OCI-LY1 (cell line): ENCODE data around the gene MAN1A1.

Source experiments
- H2AFZ ChIP-seq: fragments of 200-600 bp; sonication (generic), shearing (Covaris generic); 2 replicates; pipeline ENCODE4 v1.6.0; 2014; ENCODE audit warnings: antibody characterized with exemption, mild to moderate bottlenecking, low read length
- H3F3A ChIP-seq: fragments of 200-600 bp; sonication (generic), shearing (Covaris generic); 2 replicates; pipeline ENCODE4 v1.6.0; 2014; ENCODE audit warnings: mild to moderate bottlenecking, antibody characterized with exemption, low read length, moderate library complexity; ENCODE audit not compliant: insufficient read depth
- H3K27ac ChIP-seq: fragments of 200-600 bp; sonication (generic); 2 replicates; pipeline ENCODE4 v1.5.1; 2014; ENCODE audit warnings: low read length, mixed run types, mild to moderate bottlenecking, low read depth; ENCODE audit not compliant: poor library complexity, severe bottlenecking
- H3K27me3 ChIP-seq: fragments of 200-600 bp; sonication (generic); 2 replicates; pipeline ENCODE4 v1.6.0; 2014; ENCODE audit warnings: antibody characterized with exemption, mild to moderate bottlenecking, low read length, moderate library complexity; ENCODE audit not compliant: insufficient read depth
- H3K36me3 ChIP-seq: fragments of 200-600 bp; sonication (generic); 2 replicates; pipeline ENCODE4 v1.6.1; 2014; ENCODE audit warnings: mild to moderate bottlenecking, antibody characterized with exemption, low read length, moderate library complexity, mixed read lengths; ENCODE audit not compliant: insufficient read depth
- H3K4me1 ChIP-seq: fragments of 200-600 bp; sonication (generic); 2 replicates; pipeline ENCODE4 v1.5.1; 2014; ENCODE audit warnings: mild to moderate bottlenecking, low read length, moderate library complexity; ENCODE audit not compliant: insufficient read depth, severe bottlenecking
- H3K4me2 ChIP-seq: fragments of 200-600 bp; sonication (generic), shearing (Covaris generic); 2 replicates; pipeline ENCODE4 v1.6.1; 2014; ENCODE audit warnings: low read length
- H3K4me3 ChIP-seq: fragments of 200-600 bp; sonication (generic); 2 replicates; pipeline ENCODE4 v1.5.1; 2014; ENCODE audit warnings: low read length, low read depth, mild to moderate bottlenecking, mixed read lengths; ENCODE audit not compliant: poor library complexity, severe bottlenecking
- H3K79me2 ChIP-seq: fragments of 200-600 bp; shearing (Covaris generic); 2 replicates; pipeline ENCODE4 v1.6.1; 2016; ENCODE audit warnings: mixed run types, low read length, mixed read lengths; ENCODE audit not compliant: insufficient read depth
- H3K9ac ChIP-seq: fragments of 200-600 bp; sonication (generic), shearing (Covaris generic); 2 replicates; pipeline ENCODE4 v1.6.1; 2014; ENCODE audit warnings: mild to moderate bottlenecking, low read length, mixed read lengths
- H3K9me2 ChIP-seq: fragments of 200-600 bp; sonication (generic), shearing (Covaris generic); 2 replicates; pipeline ENCODE4 v1.6.1; 2014; ENCODE audit warnings: low read depth, mild to moderate bottlenecking, low read length, mixed read lengths
- H3K9me3 ChIP-seq: fragments of 200-600 bp; shearing (Covaris generic); 2 replicates; pipeline ENCODE4 v1.6.1; 2014; ENCODE audit warnings: low read length, mixed read lengths
- H4K20me1 ChIP-seq: fragments of 200-600 bp; sonication (generic), shearing (Covaris generic); 2 replicates; pipeline ENCODE4 v1.6.0; 2016; ENCODE audit warnings: mild to moderate bottlenecking, low read length; ENCODE audit not compliant: insufficient read depth
- CTCF ChIP-seq: fragments of 200-600 bp; sonication (generic), shearing (Covaris generic); IDR thresholded peaks from 2 replicates; pipeline ENCODE4 v1.5.1; 2017; ENCODE audit warnings: mild to moderate bottlenecking, antibody characterized with exemption, low read length, moderate library complexity, mixed read lengths
- EZH2 ChIP-seq: fragments of 200-600 bp; sonication (generic), shearing (Covaris generic); IDR thresholded peaks from 2 replicates; pipeline ENCODE4 v1.8.0; 2017; ENCODE audit warnings: borderline replicate concordance, mixed run types, mild to moderate bottlenecking, antibody characterized with exemption, low read length, moderate library complexity, mixed read lengths

The MAN1A1 gene

DNA sequence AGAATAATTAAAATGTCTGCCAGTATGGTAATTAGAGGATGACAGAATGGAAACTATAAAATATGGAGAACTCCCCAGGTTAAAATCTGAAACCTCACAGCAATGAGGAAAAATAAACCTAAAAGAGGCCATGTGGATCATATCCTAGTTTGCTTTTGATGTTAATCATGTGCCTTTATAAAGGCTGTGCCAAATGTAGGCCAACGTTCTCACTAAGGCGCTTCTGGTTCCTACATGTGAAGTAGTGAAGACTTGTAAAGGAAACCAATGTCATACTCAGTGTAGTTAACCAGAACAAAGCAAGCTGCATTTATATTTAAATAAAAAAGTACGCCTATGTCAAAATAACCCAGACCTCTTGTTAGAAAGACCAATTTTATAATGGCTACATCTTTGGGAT, 157.4 kb downstream of the MAN1A1 start:
- Histone ChIP-seq H3K79me2 (no peaks in the 10 kb centered on the region), H3F3A (no peaks in the 10 kb centered on the region)

DNA sequence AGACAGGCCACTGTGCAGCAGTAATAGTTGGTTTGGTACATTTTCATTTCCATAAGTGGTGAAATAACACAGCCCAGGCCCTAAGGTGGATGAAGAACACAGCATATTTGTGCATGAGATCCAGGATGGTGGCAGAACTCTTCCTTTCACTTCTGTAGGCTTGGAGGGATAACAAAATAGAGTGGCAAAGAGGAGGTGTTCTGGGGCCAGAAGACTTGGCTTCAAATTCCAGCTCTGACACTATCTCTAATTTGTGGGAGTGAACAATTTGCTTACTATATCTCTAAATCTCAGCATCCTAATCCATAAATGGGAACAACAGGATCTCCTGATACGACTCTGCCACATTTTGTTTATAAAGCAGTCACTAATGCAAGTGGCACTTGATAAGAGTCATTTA, 159.4 kb downstream of the MAN1A1 start:
- H3K4me1 ChIP-seq: no peaks in the 10 kb centered on the region
- H3K36me3 ChIP-seq: peaks cover 34% of the 10 kb centered on the region; the same call in 1 of the 2 replicates
- TF ChIP-seq EZH2 (no peak), CTCF (no peak)
- no peak overlapping the region for H3K4me2 ChIP-seq
- H3K9me3 ChIP-seq: no peaks in the 10 kb centered on the region
- no peak overlapping the region for H3K9ac ChIP-seq
- H3K9me2 ChIP-seq: no peaks in the 10 kb centered on the region
- no peaks in the 10 kb centered on the region for H3K79me2 ChIP-seq
- no peak overlapping the region for H3K27ac ChIP-seq
- H3K27me3 ChIP-seq: no peaks in the 10 kb centered on the region
- no peak overlapping the region for H3K4me3 ChIP-seq
- no peaks in the 10 kb centered on the region for H3F3A ChIP-seq
- H4K20me1 ChIP-seq: no peaks in the 10 kb centered on the region
- H2AFZ ChIP-seq: no peak overlapping the region

More for the DNA sequence above, 157.4 kb downstream of the MAN1A1 start:
- no peak overlapping the region for H3K9ac ChIP-seq
- H3K4me3 ChIP-seq: no peak overlapping the region
- H2AFZ ChIP-seq: no peak overlapping the region
- H3K36me3 ChIP-seq: peaks cover 26% of the 10 kb centered on the region; the same call in 1 of the 2 replicates
- H3K4me1 ChIP-seq: no peaks in the 10 kb centered on the region
- no peak for TF ChIP-seq EZH2
- TF ChIP-seq CTCF: no peak
- H4K20me1 ChIP-seq: no peaks in the 10 kb centered on the region
- no peak overlapping the region for H3K27ac ChIP-seq
- H3K27me3 ChIP-seq: no peaks in the 10 kb centered on the region
- H3K9me2 ChIP-seq: no peaks in the 10 kb centered on the region
- H3K4me2 ChIP-seq: no peak overlapping the region
- H3K9me3 ChIP-seq: no peaks in the 10 kb centered on the region

- Histone ChIP-seq H3K9ac (no peak overlapping the region), H2AFZ (no peak overlapping the region), H3K9me3 (no peaks in the 10 kb centered on the region), H3K9me2 (no peaks in the 10 kb centered on the region), H3K4me1 (no peaks in the 10 kb centered on the region), H3K36me3 (peaks cover 34% of the 10 kb centered on the region; the same call in 1 of the 2 replicates), H3K27ac (no peak overlapping the region), H3F3A (no peaks in the 10 kb centered on the region), H3K27me3 (no peaks in the 10 kb centered on the region), H3K4me2 (no peak overlapping the region), H4K20me1 (no peaks in the 10 kb centered on the region), H3K4me3 (no peak overlapping the region), H3K79me2 (no peaks in the 10 kb centered on the region)
- TF ChIP-seq CTCF: no peak
- no peak for TF ChIP-seq EZH2
These were observed 160.1 kb downstream of the MAN1A1 start for GRCh38 chr6:119189498-119189897.
